RWPE1 (cell line): ENCODE data around the gene PXT1.

Experiments used
- CTCF ChIA-PET: fragments of 350-600 bp; sonication (Branson Sonifier 250); formaldehyde crosslinking; extraction: SDS; loops from one replicate; lab custom pipeline; 2021; lab: Yijun Ruan, JAX
- POLR2A ChIA-PET: fragments of 400-600 bp; formaldehyde crosslinking; extraction: SDS; loops from one replicate; lab custom pipeline; 2020; ENCODE audit warnings: antibody characterized with exemption; ENCODE audit not compliant: low non-redundant PET; lab: Yijun Ruan, JAX
- DNase-seq: peaks from one replicate; pipeline ENCODE4 v3.0.0; 2012; ENCODE audit warnings: low spot score
- H3K27ac ChIP-seq: fragments of 450-650 bp; 2 replicates; pipeline ENCODE4 v1.5.1; 2017
- TF ChIP-seq, protein P1 (sequence below): fragments of 450-650 bp; conservative IDR thresholded peaks from 2 replicates; pipeline ENCODE4 v1.5.1; 2017; ENCODE audit warnings: low read depth, mild to moderate bottlenecking

PXT1 gene

DNA sequence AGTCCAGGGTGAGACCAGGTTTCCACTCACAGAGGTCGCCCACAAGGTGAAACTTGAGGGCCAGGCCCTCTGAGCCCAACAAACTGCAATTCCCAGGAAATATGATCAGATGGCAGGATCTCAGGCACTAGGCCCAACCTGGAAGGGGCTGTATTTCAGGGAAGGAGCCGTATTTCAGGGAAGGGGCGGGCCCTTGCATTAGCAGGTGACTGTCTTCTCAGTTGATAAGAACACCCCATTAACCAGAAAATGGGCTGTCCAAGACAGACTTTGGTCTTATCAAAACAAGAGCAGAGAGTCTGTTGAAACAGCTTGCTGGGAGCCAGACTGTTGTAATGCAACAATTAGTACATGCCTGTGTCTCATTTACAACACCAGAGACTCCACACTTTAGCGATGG is 95.0 kb downstream of the PXT1 start:
- TF ChIP-seq, protein P1, sequence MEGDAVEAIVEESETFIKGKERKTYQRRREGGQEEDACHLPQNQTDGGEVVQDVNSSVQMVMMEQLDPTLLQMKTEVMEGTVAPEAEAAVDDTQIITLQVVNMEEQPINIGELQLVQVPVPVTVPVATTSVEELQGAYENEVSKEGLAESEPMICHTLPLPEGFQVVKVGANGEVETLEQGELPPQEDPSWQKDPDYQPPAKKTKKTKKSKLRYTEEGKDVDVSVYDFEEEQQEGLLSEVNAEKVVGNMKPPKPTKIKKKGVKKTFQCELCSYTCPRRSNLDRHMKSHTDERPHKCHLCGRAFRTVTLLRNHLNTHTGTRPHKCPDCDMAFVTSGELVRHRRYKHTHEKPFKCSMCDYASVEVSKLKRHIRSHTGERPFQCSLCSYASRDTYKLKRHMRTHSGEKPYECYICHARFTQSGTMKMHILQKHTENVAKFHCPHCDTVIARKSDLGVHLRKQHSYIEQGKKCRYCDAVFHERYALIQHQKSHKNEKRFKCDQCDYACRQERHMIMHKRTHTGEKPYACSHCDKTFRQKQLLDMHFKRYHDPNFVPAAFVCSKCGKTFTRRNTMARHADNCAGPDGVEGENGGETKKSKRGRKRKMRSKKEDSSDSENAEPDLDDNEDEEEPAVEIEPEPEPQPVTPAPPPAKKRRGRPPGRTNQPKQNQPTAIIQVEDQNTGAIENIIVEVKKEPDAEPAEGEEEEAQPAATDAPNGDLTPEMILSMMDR, result no peak
- ChIA-PET CTCF (no interaction called here), POLR2A (no interaction called here)
- no peak overlapping the region for H3K27ac ChIP-seq
- DNase-seq, result no peak

DNA sequence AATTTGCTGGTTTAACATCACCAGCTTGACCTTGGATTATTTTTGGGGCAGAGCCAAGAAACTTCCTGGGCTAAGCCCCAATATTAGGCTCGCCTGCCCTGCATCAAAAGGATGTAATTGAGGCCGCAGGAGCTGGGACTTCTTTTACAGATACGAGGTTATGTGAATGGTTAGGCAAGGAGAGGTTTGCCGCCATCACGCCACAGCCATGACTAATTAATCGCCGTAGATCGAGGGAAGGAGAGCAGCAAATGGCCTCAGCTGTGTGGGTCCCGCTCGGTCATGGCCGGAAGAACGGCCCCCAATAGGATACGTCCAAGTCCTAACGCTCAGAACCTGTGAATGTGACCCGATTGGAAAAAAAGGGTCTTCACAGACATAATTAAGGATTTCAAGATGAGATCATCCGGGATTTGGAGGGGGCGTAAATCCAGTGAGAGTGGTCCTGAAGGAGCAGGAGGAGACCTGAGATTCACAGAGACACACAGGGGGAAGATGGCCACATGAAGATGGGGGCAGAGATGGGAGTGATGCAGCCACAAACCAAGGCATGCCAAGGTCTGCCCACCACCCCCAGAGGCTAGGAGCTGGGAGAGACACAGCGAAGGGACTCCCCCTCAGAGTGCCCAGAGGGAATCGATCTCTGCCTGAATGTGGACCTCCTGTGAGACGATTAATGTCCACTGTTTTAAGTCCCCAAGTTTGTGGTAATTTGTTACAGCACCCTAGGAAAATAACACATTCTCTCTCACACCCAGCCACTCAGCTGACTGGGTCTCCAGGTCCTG is 96.0 kb downstream of the PXT1 start:
- ChIA-PET POLR2A (no interaction called here), CTCF (interaction anchor here (0.7 kb wide), 1 partner anchor 53 kb away, joined by 5 read pairs; no protein-coding TSS in a partner anchor)
- TF ChIP-seq, protein P1, result no peak
- no peak overlapping the region for H3K27ac ChIP-seq
- no peak for DNase-seq

DNA sequence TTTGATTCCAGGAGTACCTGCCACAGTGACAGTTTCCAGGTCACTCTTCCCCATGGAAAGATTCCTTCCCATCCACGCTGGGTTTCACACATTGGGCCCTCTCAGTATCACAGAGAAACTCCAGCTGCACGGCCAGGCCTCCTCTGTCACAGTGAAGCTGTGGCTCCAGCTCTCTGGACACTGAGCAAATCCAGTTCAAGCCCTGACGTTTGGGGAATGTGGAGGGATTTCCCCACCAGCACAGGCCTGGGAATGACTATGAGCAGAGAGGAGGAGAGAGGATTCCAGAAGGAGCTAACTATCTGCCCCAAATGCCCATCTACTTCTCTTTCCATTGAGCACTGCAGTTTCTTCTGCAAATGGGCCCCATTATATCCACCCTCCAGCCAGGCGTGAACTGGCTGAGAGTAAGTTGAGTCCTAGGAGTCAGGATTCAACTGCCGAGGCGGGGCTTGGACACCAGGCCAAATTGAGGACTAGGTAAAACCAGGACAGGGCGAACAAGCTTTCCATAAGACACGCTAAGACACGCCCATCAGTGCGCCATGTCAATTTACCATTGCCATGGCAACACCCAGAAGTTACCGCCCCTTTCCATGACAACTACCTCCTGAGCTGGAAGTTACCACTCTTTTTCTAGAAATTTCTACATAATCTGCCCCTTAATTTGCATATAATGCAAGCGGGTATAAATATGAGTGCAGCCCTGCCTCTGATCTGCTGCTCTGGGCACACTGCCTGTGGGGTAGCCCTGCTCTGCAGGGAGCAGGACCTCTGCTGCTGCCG is 96.8 kb downstream of the PXT1 start:
- H3K27ac ChIP-seq, result no peak overlapping the region
- TF ChIP-seq, protein P1, result no peak
- ChIA-PET CTCF (interaction anchor here (0.7 kb wide), 1 partner anchor 52 kb away, joined by 5 read pairs; no protein-coding TSS in a partner anchor), POLR2A (no interaction called here)
- no peak for DNase-seq

DNA sequence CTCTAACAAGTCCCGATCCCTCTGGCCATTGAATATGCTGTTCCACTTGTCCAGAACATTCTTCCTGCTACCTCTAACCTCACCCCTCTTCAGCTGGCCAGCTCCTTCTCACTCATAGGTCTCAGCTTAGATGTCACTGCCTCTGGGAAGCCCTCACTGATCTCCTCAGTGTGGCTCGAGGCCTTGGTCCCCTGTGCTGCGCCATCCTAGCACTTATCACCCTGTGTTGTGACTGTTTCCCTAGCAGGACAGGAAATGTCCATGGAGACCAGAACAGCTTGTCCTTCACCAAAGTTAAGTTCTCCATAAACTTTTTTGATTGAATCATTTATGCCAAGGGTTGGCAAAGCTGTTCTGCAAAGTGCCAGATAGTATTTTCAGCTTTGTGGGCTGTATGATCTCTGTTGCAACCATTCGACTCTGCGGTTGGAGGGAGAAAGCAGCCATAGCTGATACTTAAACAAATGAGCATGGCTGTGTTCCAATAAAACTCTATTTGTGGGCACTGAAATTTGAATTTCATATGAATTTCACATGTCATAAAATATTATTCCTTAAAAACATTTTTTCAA is 99.5 kb downstream of the PXT1 start:
- ChIA-PET CTCF (no interaction called here), POLR2A (no interaction called here)
- TF ChIP-seq, protein P1, result no peak
- no peak for DNase-seq
- no peak overlapping the region for H3K27ac ChIP-seq

DNA sequence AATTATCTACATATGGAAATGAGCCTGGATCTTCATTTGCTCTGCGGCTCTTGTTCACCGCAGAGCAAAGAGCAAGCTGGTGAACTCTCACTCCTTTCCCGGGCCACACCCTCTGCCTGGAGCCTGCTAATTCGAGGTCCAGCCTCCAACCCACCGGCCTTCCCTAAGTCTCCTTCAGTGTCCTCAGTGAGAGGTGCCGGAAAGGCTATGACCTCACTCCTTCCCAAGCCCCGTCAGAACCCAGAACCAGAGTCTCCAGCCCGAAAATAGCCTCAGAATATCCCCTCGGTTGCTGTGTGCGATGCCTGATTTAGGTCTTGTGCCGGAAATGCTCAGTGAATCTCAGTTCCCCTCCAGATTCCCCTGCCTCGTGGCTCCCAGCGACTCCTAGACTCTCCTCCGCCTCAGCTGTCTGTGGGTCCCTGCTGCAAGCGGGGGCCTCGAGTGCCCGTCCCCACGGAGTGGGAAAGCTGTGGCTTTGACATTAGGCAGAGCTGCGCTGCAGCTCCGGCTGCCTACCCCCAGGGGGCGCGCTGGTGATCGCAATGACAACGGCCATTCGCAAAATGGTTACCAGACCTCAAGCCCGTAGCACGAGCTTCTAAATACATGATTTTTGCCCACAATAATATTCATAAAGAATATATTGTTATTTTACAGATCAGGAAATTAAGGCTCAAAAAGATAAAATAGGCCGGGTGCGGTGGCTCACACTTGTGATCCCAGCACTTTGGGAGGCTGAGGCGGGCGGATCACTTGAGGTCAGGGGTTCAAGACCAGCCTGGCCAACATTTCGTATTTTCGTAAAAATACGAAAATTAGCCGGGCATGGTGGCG is 101.8 kb downstream of the PXT1 start:
- CTCF ChIA-PET, result interaction anchor here (0.5 to 1.2 kb wide), 24 partner anchors 11 to 1472 kb away, joined by 3 to 6 read pairs (median 4); no protein-coding TSS in a partner anchor
- TF ChIP-seq, protein P1, result peak; percentile 94
- H3K27ac ChIP-seq, result no peak overlapping the region
- DNase-seq, result peak; percentile 66
- POLR2A ChIA-PET, result no interaction called here
